HG03354 (cell line): ENCODE measurements around the gene TMEM50B.
A peak's percentile ranks its signal among the peaks of the same experiment; 100 is the strongest.
"Not testable (repeated sequence)": the region's sequence is repeated elsewhere in the genome, so short reads cannot be mapped to it uniquely, and the experiment has no call there.

ENCODE experiments used
- ATAC-seq: cut with Tn5 transposase; IDR thresholded peaks from one replicate; pipeline ENCODE4 v1.9.1; 2021; ENCODE audit warnings: mild to moderate bottlenecking; ENCODE audit not compliant: unreplicated experiment, poor library complexity, severe bottlenecking

TMEM50B gene

GRCh38 chr21:33478935-33479678 lies 667 bp downstream of the TMEM50B start:
- peak; percentile 32 for ATAC-seq

- ATAC-seq: no peak
Observed at GRCh38 chr21:33478182-33478581, 1.6 kb downstream of the TMEM50B start.

DNA sequence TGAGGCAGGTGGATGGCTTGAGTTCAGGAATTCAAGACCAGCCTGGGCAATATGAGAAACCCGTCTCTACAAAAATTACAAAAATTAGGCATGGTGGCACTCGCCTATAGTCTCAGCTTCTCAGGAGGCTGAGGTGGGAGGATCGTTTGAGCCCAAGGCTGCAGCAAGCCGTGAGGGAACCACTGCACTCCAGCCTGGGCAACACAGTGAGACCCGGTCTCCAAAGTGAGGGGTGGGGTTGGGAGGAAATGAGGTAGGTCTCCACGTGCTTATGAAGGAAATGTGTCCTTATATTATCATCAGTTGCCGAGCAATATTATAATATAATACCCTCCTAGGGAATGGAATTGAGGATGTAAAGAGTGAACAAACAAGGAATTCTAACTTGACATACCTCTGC lies 2.7 kb downstream of the TMEM50B start:
- ATAC-seq: no peak

DNA sequence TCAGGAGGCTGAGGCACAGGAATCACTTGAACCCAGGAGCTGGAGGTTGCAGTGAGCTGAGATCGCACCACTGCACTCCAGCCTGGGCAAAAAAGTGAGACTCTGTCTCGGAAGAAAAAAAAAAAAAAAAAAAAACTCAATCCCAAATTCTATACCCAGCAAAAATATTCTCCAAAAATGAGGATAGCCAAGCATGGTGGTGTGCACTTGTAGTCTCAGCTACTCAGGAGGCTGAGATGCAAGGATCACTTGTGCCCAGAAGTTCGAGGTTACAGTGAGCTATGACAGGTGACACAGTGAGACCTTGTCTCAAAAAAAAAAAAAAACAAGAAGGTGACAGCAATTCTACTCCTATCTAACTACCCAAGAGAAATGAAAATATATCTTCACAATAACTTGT lies 6.4 kb downstream of the TMEM50B start:
- no peak for ATAC-seq

- no peak for ATAC-seq
Observed at GRCh38 chr21:33470701-33471100, 9.1 kb downstream of the TMEM50B start.

GRCh38 chr21:33469183-33469582 lies 10.6 kb downstream of the TMEM50B start:
- ATAC-seq: not testable (repeated sequence)

- ATAC-seq: no peak
Observed at GRCh38 chr21:33461538-33462250, 18.1 kb downstream of the TMEM50B start.

DNA sequence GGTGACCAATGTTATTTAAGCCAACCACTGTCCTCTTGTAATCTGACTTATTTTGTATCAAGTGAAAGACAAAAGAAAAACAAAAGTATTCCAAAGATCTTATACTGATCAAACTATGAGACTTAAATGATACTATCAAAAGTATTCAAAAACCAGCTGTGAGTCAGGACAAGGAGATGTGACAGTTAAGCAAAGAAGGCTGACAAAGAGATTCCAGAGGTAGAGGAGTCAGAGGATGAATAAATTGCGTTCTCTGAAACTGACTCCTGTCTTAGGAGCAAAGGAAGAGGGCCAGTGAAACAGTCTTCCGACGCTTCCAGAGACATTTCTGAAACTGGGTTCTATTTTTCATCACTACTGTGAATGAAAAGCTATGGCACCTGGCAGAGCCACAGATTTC lies 20.9 kb downstream of the TMEM50B start:
- ATAC-seq: no peak

DNA sequence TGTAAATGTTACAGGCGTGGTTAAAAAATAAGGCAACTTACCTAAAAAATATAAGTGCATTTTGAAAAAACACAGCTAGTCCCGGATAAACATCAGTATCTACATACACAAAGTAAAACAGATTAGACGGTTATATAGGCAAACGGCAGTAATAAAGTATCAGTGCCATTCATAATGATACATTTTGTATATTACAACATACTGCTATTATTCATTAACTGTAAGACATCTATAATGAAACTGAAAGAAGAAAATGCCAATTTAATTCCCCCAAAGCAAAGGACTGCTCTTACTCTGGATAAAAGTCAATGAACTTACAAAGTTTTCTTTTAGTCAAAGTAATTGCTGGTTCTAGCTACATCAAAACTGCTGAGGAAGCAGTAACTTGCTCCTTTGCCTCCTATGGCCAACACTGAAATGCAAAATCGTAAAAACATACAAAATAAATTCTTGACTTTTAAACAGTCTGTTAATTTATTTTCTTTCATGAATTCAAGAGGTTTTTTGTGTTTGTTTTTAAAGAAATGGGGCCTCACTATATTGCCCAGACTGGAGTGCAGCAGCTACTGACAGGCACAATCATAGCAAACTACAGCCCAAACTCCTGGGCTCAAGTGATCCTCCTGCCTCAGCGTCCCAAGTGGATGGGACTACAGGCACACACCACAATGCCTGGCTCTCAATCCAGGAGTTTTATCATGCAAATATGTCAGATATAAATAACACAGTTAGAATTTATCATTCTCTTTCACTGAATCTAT lies 23.9 kb downstream of the TMEM50B start:
- ATAC-seq: no peak

GRCh38 chr21:33452362-33452761 lies 27.4 kb downstream of the TMEM50B start:
- ATAC-seq: no peak

DNA sequence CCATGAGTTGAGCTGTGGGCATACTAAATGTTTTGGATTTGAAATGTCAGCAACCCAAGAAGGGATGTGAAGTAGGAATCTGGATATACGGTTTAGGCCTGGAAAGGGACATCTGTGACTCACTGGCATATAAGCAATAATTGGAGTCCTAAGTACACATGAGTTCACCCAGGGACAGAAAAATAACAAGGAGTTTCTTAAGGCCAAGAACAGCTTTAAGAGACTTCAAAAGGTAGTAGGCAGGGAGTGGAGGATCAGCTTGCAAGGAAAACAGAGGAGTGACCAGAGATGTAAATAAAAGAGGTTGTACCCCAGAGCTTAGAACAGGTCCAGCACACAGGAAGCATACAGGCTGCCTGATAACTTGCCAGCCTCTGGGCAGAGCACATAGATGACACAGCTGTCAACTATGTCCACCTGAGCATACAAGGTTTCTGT lies 28.1 kb downstream of the TMEM50B start:
- ATAC-seq: no peak

DNA sequence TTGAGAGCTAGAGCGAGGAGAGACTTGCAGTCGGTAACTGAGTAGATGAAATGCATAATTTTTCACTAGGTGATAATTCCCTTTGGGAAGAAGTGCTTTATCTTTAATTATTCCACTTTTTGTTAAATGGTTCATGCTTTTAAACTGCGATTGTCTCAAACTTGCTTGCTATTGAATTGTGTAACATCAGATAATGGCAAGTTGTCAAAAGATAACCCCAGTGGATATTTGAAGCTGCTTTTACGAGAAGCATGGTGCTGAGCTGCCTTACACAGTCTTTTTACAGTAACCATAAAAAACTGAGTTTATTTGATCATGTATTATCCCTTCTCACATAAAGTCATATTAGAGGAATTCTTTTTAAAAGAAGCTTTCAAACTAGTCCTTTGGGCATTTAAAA lies 30.2 kb downstream of the TMEM50B start:
- ATAC-seq: no peak

- not testable (repeated sequence) for ATAC-seq
Observed at GRCh38 chr21:33446620-33447019, 33.2 kb downstream of the TMEM50B start.

- ATAC-seq: no peak
Observed at GRCh38 chr21:33444499-33444898, 35.3 kb downstream of the TMEM50B start.

DNA sequence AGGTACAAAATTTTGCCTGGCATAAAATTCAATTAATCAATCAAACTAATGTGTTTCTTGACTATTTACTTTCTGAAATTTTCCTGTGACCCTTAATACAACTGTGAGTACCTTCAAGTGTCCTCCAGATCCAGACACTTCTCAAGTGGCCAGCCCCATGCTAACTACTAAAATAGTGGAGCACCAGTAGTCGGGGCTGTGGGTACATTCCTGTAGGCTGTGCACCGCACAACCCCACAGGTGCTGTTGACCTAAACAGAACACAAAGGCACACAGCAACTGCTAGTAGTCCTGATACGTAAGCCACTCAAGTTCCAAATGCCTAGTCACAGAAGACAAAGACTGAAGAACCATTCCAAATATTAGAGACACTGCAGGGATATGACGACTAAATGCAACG lies 36.6 kb downstream of the TMEM50B start:
- ATAC-seq: no peak

DNA sequence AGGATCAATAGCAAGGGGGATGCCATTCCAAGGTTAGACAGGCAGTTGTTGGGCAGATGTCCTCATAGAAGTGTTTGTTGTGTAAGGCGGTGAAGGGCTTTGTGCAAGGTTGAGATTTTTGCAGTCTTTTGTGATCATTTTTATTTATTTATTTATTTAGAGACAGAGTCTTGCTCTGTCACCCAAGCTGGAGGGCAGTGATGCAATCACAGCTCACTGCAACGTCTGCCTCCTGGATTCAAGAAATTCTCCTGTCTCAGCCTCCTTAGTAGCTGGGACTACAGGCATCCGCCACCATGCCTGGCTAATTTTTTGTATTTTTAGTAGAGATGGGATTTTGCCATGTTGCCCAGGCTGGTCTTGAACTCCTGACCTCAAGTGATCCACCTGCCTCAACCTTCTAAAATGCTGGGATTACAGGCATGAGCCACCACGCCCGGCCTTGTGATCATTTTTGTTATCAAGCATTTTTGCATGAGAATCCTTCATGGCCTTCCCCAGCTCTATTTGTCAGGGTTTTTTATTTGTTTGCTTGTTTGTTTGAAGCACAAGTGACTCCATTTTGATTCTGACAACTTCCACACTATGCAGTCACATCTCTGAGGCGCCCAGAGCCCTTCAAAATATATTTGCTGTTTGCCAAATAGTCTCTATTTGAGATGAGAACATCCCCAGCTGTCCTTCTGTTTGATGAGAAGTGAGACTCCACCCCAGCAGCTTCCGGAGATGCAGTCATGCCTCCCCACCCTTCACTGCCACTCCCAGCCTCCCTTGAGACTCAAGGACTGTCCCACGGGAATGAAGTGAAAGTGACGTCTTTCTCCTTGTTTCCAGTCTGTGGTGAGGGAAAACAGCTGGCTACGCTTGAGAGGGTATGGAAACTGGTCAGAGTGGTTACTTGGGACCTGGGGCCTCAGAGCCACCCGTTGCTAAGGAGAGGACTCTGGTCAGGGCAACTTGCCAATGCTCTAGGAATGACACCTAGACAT lies 38.0 kb downstream of the TMEM50B start:
- peak; percentile 87 for ATAC-seq

DNA sequence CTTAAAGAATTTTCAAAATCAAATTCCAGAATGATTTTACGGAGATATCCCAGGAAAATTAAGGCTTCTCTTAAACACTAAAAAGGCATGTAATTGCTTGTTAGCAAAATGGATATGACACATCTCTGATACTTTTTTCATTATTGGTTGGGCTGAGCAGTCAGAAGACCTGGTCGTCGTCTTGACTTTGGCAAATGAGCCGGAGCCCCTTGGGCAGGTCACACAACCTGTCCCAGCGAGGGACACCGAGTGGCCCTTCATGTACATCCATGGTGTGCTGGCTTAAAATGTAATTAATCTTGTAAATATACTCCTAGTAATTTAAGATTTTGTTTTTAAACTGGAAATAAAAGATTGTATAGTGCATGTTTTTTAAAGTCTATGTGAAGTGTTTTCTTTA lies 42.6 kb downstream of the TMEM50B start:
- no peak for ATAC-seq

DNA sequence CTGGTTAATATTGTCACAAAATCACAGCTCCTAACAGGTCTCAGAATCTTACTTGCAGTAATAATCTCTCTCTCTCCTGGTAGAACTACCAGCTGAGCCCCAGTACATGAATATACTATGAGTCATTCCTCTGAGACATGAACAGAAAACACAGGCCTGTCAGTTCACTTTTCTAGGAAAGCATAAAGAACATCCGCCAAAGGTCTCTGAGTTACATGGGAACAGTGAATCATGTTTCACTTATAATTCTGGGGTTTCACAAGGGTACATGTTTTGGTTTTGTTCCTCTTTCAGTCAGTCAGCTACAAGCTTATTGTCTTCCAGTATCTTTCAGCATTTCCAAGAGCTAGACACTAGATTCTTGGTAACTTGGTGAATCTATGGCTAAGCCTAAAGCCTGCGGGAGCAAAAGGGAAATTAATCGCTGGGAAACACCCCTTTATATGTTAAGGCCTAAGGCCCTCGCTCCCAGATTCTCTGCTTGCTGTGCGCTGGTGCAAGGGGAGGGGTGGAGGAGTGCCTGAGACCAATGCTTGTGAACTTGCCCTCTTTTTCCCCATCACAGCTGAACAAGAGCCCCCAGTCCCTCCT lies 44.9 kb downstream of the TMEM50B start:
- peak; percentile 93 for ATAC-seq
